GM15510 (cell line): ENCODE measurements around the gene SNUPN.
A peak's percentile ranks its signal among the peaks of the same experiment; 100 is the strongest.

Experiments
- POLR2A ChIP-seq: IDR thresholded peaks from 3 replicates; pipeline ENCODE4 v1.6.1; 2011; ENCODE audit warnings: borderline replicate concordance; ENCODE audit not compliant: insufficient read length; ENCODE audit errors: extremely low read depth

The SNUPN gene

DNA sequence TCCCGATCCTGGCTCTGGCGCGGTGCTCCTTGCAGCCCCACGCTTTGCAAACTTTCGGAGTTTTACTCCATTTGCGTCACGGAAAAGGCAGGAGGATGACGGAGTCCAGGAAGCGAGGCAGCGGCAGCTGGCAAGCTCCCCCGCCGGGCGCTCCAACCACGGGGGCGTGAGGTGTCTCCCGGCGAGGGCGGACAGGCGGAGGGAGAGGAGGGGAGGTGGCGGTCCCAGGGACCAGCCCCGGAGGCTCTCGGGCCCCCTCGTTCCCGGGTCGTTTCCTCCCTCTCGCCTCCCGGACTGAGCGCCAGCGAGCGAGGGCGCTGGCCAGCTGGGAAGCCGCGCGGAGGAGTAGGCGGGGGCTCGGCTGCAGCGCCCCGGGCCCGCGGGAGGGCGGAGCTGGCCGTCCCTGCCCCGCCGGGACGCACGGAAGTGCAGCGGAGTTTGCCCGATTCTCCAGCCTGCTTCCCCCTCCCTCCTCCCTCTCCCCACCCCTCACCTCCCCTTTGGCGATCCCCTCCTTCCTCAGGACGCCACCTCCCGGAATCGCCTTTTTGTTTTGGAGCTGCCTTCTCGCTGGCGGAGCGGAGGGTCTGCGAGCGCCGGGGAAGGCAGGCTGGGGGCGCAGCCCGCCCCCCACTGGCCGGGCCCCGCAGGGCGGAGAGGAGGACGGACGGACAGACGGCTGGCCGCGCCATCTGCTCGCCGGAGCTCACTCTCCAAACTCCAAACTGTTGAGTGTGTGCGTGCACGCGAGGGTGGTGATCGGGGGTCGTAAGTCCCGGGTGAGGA lies 22.0 kb upstream of the SNUPN start, which contains the start of gene SNX33:
TSS of gene SNX33 (plus strand) at position 543 of the 786 bp plus-strand sequence. CDS start 1,191 bp downstream, outside the sequence.
- peak; percentile 19 for TF ChIP-seq POLR2A

DNA sequence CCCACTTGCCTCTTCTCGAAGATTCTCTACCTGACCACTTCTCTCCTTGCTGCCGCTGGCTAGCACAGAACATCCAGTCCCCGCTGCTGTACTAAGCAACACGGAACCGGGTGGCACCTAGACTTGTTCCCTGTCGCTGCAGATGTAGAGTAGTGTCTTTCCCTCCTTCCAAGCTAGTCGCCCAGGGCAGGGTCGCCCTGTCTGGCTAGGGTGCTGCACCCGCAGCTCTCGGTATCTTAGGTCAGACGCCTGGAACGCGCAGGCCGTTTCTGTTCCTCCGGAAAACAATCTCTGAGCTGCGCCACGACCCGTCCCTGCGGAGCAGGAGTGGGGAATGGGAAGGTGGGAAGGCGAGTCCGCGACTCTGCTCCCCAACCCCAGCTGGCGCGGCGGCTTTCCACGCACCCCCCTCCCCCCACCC lies 21.4 kb upstream of the SNUPN start:
- no peak for TF ChIP-seq POLR2A

DNA sequence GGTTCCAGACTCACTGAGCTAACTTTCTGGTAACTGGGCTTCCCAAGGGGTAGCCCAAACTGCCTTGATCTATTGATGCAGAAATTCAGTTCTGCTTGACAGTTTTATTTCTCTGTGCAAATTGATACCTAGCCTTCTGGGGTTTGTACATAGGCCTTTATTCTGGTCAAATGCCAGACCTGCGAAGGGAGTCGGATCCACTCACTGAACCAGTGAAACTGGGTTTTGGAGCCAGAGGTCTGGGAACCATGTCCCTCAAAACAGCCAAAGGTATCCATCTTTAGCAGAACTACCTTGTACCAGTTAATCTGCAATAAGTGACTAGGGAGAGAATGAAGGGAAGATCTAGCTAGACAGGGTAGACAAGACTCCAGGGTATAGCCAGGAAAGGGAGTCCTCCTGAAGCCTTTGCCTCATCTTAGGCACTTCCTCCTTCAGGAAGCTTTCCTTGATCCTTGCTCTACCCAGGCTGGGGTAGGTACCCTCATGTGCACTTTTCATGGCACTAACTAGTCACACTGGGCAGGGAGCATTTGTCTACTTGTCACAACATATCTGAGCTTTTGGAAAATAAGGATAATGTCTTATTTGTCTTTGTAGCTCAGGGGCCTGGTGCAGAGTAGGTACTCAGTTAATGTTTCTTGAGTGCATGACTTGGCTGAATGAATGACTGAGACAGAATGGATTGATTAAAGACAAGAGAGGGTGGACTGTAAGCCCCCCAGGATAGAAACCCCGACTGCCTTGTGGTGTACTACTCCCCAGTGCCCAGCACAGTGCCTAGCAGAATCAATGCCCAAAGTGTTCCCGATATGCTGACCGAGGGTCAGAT lies 20.8 kb upstream of the SNUPN start:
- TF ChIP-seq POLR2A, result no peak

DNA sequence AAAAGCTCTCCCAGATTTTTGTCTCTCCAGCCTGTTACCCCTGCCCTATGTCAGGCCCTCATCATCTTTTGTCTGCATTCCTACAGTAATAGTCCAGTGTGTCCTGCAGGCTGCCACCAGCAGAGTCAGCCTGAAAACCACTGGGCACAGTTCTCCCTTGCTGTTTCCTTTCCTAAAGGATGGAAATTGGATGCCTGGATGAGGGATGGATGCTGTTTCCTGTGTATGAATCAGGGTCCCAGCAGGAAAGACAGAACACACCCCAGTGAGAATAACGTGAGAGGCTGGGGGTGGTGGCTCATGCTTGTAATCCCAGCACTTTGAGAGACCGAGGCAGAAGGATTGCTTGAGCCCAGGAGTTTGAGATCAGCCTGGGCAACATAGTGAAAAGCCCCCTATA lies 18.9 kb upstream of the SNUPN start:
- no peak for TF ChIP-seq POLR2A

DNA sequence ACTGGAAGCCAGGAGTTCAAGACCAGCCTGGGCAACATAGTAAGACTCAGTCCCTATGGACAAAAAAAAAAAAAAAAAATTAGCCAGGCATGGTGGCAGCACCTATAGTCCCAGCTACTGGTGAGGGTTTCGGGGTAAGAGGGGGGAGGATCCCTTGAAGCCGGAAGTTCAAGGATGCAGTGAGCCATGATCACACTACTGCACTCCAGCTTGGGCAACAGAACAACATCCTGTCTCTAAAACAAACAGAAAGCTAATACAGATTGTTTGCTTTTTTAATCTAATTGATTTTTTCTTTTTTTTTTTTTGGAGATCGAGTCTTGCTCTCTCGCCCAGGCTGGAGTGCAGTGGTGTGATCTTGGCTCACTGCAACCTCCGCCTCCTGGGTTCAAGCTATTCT lies 16.1 kb upstream of the SNUPN start:
- TF ChIP-seq POLR2A, result no peak

DNA sequence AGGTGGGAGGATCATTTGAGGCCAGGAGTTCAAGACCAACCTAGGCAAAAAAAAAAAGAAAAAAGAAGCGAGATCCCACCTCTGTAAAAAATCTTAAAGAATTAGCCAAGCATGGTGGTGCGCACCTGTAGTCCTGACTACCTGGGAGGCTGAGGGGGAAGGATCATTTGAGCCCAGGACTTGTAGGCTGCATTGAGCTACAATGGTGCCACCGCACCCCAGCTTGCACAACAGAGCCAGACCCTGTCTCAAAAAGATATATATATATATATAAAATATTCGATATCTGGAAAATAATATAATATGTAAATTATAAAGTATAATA lies 15.6 kb upstream of the SNUPN start:
- no peak for TF ChIP-seq POLR2A

DNA sequence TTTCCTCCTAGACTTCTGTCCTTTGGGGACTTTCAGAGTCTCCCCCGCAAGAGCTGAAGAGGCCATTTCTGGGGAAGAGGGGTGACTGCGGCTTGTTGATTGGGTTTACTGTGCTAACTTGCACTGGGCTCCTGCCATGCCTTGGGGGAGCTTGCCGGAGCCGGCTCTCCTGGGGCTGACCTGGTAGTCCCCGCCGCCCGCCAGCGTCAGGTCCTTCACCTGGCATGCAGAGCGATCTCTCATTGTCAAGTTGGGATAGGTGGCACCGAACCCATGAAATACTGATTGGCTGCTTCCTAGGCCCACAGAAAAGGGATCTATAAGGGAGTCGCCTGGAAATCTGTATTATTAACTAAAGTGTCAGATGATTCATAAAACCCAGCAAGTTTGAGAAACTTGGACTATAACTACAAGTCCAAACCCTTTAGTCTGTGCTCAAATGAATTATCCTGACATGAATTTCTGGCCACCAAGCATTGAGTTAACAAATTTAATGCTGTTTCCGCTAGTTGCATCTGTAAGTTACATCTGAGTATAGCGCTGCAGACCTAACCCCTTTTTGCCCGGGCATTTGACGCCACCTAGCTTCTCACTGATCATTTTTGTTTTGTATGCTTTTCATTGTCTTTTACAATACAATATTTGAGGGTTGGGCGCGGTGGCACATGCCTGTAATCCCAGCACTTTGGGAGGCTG lies 15.1 kb upstream of the SNUPN start:
- no peak for TF ChIP-seq POLR2A

DNA sequence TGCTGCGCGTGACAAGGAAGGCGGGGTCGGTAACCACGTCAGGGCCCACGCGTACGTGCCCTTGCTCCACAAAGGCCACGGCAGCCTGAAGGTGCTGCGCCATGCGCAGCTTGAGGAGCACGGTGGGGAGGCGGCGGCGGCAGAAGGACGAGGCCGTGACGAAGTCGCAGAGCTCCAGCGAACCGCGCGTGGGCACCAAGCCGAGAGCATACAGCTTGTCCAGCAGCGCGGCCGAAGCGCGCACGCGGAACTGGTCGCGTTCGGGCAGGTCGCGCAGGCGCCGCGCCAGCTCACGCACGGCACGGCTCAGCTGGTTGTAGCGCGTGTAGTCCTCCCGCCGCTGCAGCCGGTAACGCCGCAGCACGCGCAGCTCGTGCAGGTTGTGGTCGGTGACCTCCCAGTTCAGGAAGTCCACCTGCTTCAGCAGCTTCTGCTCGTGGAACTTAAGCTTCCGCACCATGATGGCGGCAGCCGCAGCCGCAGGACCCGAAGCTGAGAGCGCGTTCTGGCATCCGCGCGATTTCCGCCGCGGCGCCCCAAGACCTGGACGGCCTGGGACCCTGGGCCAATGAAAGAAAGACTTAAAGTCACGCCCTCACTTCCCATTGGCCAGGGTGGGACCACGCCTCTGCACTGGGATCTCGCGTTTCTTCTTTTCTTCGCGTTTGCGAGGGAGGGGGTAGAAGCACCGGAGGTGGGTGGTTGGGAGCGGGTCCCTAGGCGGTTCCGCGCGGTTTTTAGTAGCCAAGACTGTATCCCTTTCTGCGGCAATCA lies 14.4 kb upstream of the SNUPN start, which contains the start of gene IMP3:
TSS of gene IMP3 (minus strand) at position 516 of the 774 bp plus-strand sequence. CDS start at position 460, 56 bp downstream.
- TF ChIP-seq POLR2A, result peak; percentile 98

DNA sequence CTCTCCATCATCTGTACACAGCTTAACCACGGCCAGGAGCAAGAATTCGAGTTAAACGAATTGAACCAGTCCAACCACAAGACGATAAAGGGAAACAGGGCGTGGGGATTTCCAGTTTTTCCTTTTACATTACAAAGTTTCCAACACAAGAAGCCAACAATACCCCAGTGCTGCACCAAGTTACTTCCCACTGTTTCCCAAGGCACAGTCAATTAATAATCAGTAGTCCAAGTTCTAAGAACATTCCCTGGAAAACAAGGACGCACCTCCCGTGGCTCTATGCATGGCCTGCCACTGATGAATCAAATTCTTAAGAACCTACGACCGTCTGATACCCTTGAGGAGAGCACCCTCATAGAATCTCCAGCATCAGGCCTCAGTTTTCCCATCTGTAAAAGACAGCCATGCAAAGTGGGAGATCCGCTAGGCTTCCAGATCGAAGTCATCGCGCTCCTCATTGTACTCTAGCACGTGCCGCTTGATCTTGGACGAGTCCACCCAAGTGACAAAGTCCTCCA lies 13.7 kb upstream of the SNUPN start:
- no peak for TF ChIP-seq POLR2A

DNA sequence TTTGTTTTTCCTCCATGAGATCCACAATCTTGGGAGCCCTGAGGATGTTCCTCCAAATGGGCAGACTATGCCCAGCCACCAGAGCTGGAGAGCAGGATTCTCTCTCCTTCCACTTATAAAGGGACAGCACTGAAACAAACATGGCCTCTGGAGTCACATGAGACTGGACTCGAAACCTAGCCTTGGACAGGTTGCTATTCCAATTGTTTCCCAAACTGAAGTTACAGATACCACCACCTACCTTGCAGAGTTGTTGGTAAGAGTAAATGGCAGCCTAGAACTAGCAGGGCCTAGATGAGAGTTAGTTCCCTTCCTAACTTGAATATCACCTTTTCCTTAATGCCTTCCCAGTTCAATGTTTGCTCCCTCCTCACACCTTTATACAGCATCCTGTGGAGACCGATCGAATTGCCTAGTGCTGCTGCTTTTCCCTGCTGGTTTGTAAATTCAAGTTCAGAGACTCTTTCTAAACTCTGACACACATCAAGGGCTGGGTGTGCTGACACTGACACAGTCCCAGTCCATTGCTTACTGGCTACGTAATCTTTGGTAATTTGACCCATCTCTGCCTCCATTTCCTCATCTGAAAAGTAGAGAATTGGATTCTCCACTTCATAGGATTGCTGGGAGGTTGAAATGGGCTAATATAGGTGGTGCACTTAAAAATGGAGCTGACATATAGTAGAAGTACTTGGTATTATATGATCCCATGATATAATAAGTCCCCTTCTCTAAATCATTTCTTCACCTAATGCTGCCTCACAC lies 11.9 kb upstream of the SNUPN start:
- no peak for TF ChIP-seq POLR2A

DNA sequence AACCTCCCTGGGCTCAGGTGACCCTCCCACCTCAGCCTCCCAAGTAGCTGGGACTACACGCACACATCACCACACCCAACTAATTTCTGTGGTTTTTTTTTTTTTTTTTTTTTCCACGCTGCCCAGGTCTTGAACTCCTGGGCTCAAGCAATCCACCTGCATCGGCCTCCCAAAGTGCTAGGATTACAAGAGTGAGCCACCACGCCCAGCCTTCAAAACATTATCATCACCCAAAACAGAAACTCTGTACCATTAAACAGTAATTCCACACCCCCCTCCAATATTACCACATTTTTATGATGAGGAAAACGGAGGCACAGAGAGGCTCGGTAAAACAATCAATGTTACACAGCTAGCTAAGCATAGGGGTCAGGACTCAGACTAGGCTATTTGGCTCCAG lies 10.5 kb upstream of the SNUPN start:
- TF ChIP-seq POLR2A, result no peak

DNA sequence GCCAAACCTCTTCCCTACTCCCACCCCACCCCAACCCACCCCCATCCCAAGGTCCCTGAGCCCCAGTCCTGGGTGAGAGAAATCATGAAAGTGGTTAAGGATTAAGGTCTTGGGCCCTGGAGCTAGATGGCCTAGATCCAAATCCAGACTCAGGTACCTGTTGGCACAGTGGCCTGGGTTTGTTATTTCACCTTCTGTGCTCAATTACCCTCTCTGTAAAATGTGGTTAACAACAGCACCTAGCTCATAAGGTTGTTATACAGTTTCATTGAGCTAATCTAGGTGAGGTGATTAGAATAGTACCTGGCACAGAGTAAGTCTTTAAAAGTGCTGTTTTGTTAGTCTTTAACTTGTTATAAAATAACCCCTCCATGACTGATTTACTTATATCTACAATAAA lies 6.4 kb upstream of the SNUPN start:
- TF ChIP-seq POLR2A, result no peak

DNA sequence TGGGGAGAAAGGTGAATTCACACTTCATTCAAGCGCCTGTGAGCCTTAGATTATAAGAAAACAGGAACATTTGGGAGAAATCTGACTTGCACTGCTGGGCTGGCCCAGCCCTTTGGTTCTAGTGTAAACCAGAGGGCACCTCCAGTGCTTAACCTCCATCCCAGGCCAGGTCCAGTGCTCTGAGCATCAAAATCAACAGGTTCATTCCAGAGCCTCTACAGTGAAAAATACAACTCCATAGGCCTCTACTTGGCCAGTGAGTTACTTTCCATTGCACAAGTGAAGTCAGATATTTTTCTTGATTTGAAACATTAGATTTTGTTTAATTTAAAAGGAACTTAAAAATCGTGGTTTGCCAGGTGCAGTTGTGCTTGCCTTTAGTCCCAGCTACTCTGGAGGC lies 3.0 kb downstream of the SNUPN start:
- no peak for TF ChIP-seq POLR2A

DNA sequence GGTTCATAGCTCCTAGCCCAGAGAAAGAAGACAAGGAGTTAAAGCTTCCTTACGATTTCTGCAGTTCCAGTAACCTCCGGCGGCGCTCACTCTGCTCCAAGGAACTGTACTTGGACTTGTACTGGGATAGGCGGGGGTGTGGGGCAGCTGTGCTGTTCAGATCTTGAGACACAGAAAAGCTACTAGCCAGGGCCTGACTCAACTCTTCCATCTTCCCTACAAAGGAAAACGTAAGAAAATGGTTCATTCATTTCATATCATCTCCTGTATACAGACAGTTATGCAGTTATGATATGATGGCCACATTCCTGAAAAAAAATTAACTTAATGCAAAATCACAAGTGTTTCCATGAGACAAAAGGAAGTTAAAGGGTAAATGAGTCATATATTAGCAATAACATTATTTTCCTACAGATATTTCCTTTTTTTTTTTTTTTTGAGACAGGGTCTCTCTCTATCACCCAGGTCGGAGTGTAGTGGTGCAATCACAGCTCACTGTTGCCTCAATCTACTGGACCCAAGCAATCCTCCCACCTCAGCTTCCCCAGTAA lies 4.6 kb downstream of the SNUPN start:
- TF ChIP-seq POLR2A, result no peak
